HG03342 (cell line): ENCODE results near the gene TPRX1.
A peak's percentile ranks its signal among the peaks of the same experiment; 100 is the strongest.
"Not testable (repeated sequence)": the region's sequence is repeated elsewhere in the genome, so short reads cannot be mapped to it uniquely, and the experiment has no call there.

ENCODE experiments used
- ATAC-seq: cut with Tn5 transposase; IDR thresholded peaks from one replicate; pipeline ENCODE4 v1.9.1; 2021; ENCODE audit warnings: mild to moderate bottlenecking, moderate library complexity; ENCODE audit not compliant: unreplicated experiment

TPRX1 gene

GRCh38 chr19:47802521-47803043 is 1.8 kb downstream of the TPRX1 start:
- ATAC-seq, result no peak

- no peak for ATAC-seq
Observed at GRCh38 chr19:47801270-47801669, 3.1 kb downstream of the TPRX1 start.

GRCh38 chr19:47798904-47799266 is 5.5 kb downstream of the TPRX1 start:
- ATAC-seq, result no peak

GRCh38 chr19:47797996-47798903 is 6.1 kb downstream of the TPRX1 start:
- no peak for ATAC-seq

GRCh38 chr19:47796785-47797184 is 7.6 kb downstream of the TPRX1 start:
- ATAC-seq, result no peak

GRCh38 chr19:47794526-47794925 is 9.8 kb downstream of the TPRX1 start:
- ATAC-seq, result no peak

- ATAC-seq, result no peak
Observed at GRCh38 chr19:47792616-47793015, 11.7 kb downstream of the TPRX1 start.

- ATAC-seq, result no peak
Observed at GRCh38 chr19:47790398-47790814, 13.9 kb downstream of the TPRX1 start.

GRCh38 chr19:47789811-47790210 is 14.5 kb downstream of the TPRX1 start:
- not testable (repeated sequence) for ATAC-seq

GRCh38 chr19:47787307-47787706 is 17.0 kb downstream of the TPRX1 start:
- not testable (repeated sequence) for ATAC-seq

GRCh38 chr19:47786566-47786965 is 17.8 kb downstream of the TPRX1 start:
- ATAC-seq, result no peak

GRCh38 chr19:47781590-47782262 is 22.6 kb downstream of the TPRX1 start:
- ATAC-seq, result no peak

GRCh38 chr19:47780215-47780551 is 24.2 kb downstream of the TPRX1 start:
- ATAC-seq, result no peak

GRCh38 chr19:47779524-47780214 is 24.7 kb downstream of the TPRX1 start:
- ATAC-seq, result no peak

- no peak for ATAC-seq
Observed at GRCh38 chr19:47778954-47779351, 25.4 kb downstream of the TPRX1 start.

GRCh38 chr19:47778049-47778953 is 26.1 kb downstream of the TPRX1 start, which contains the start of gene SELENOW:
TSS of gene SELENOW (plus strand) at chr19:47778703. CDS start at chr19:47778786, 83 bp downstream.
- peak; percentile 75 for ATAC-seq

- not testable (repeated sequence) for ATAC-seq
Observed at GRCh38 chr19:47777245-47778048, 26.9 kb downstream of the TPRX1 start.

- ATAC-seq, result no peak
Observed at GRCh38 chr19:47776568-47776967, 27.8 kb downstream of the TPRX1 start.

GRCh38 chr19:47771291-47771690 is 33.1 kb downstream of the TPRX1 start:
- ATAC-seq, result not testable (repeated sequence)
